IMR-90 (cell line): Measurements from ENCODE around the gene TTC39C. TPM values are rescaled to one million over a fixed set of nuclear protein-coding genes. Genes with fewer than 3 reads are reported as not detected.

ENCODE experiments used
- ATAC-seq: fragments of 200-7000 bp; cut with Tn5 transposase; 2 replicates; pipeline ENCODE4 v1.9.1; 2020; ENCODE audit warnings: low read depth, mild to moderate bottlenecking, moderate library complexity
- BruUV-seq: library from RNA; stranded (reverse); fragments of 400-500 nt; replicated peaks from 2 replicates; lab custom pipeline; 2021; lab: Mats Ljungman, UMichigan
- CTCF ChIA-PET: fragments of 300-600 bp; formaldehyde crosslinking; extraction: SDS; loops from one replicate; lab custom pipeline; 2021; ENCODE audit warnings: antibody characterized with exemption; lab: Yijun Ruan, JAX
- POLR2A ChIA-PET: fragments of 300-600 bp; sonication (Branson Sonifier 250); formaldehyde crosslinking; loops from one replicate; lab custom pipeline; 2022; ENCODE audit warnings: antibody characterized with exemption; ENCODE audit not compliant: unreplicated experiment; lab: Charles Lee
- DNase-seq: peaks from one replicate; pipeline ENCODE4 v3.0.0; 2013
- H2AFZ ChIP-seq: replicated peaks from 2 replicates; pipeline ENCODE3; 2013; ENCODE audit warnings: low read length, mild to moderate bottlenecking; ENCODE audit not compliant: poor library complexity
- H2AK5ac ChIP-seq: 2 replicates; pipeline ENCODE4 v1.6.1; 2013; ENCODE audit warnings: low read depth, low read length, inconsistent platforms
- H2AK9ac ChIP-seq: replicated peaks from 2 replicates; pipeline ENCODE3; 2013; ENCODE audit warnings: mild to moderate bottlenecking, low read depth, low read length, moderate library complexity; ENCODE audit not compliant: poor library complexity
- H2BK120ac ChIP-seq: 2 replicates; pipeline ENCODE4 v1.6.1; 2013; ENCODE audit warnings: low read depth, low read length, inconsistent platforms
- H2BK15ac ChIP-seq: 3 replicates; pipeline ENCODE4 v1.6.1; 2013; ENCODE audit warnings: low read depth, low read length, inconsistent platforms
- H2BK20ac ChIP-seq: 2 replicates; pipeline ENCODE4 v1.6.1; 2013; ENCODE audit warnings: low read depth, mild to moderate bottlenecking, inconsistent platforms, low read length, moderate library complexity
- H2BK5ac ChIP-seq: 2 replicates; pipeline ENCODE4 v1.6.1; 2013; ENCODE audit warnings: mild to moderate bottlenecking, low read depth, low read length, inconsistent platforms; ENCODE audit not compliant: poor library complexity, severe bottlenecking
- H3K14ac ChIP-seq: replicated peaks from 2 replicates; pipeline ENCODE4 v1.6.1; 2013; ENCODE audit warnings: low read depth, low read length, inconsistent platforms
- H3K18ac ChIP-seq: 2 replicates; pipeline ENCODE4 v1.6.1; 2013; ENCODE audit warnings: low read depth, low read length, control low read depth
- H3K23ac ChIP-seq: 2 replicates; pipeline ENCODE4 v1.6.1; 2013; ENCODE audit warnings: low read depth, low read length, inconsistent platforms
- H3K27ac ChIP-seq: 2 replicates; pipeline ENCODE4 v1.5.1; 2013; ENCODE audit warnings: mild to moderate bottlenecking, control low read depth, low read length; ENCODE audit not compliant: insufficient read depth
- H3K27me3 ChIP-seq: 2 replicates; pipeline ENCODE4 v1.6.1; 2013; ENCODE audit warnings: low read length; ENCODE audit not compliant: control insufficient read depth, insufficient read depth
- H3K36me3 ChIP-seq: 2 replicates; pipeline ENCODE4 v1.6.1; 2013; ENCODE audit warnings: low read length, mixed read lengths; ENCODE audit not compliant: control insufficient read depth, insufficient read depth
- H3K4ac ChIP-seq: 2 replicates; pipeline ENCODE4 v1.6.1; 2013; ENCODE audit warnings: low read depth, low read length, inconsistent platforms
- H3K4me1 ChIP-seq: 2 replicates; pipeline ENCODE4 v1.6.1; 2013; ENCODE audit warnings: low read length, mixed read lengths; ENCODE audit not compliant: control insufficient read depth, insufficient read depth
- H3K4me2 ChIP-seq: 2 replicates; pipeline ENCODE4 v1.6.1; 2013; ENCODE audit warnings: low read depth, mild to moderate bottlenecking, control low read depth, low read length, moderate library complexity
- H3K4me3 ChIP-seq: 2 replicates; pipeline ENCODE4 v1.5.1; 2013; ENCODE audit warnings: low read depth, mild to moderate bottlenecking, control low read depth, low read length, moderate library complexity; ENCODE audit not compliant: insufficient read depth
- H3K56ac ChIP-seq: 2 replicates; pipeline ENCODE4 v1.6.1; 2013; ENCODE audit warnings: low read length, inconsistent platforms; ENCODE audit not compliant: insufficient read depth; ENCODE audit errors: extremely low read depth
- H3K79me1 ChIP-seq, 2 experiments: 2 replicates each; pipeline ENCODE4 v1.6.1; 2013; ENCODE audit warnings: low read length in 2 of 2, inconsistent platforms in 1 of 2, low read depth in 1 of 2
- H3K9ac ChIP-seq: 2 replicates; pipeline ENCODE4 v1.6.1; 2013; ENCODE audit warnings: low read depth, low read length, control low read depth
- H3K9me1 ChIP-seq: 2 replicates; pipeline ENCODE4 v1.6.1; 2013; ENCODE audit warnings: low read length, inconsistent platforms; ENCODE audit not compliant: insufficient read depth
- H3K9me3 ChIP-seq: 2 replicates; pipeline ENCODE4 v1.6.1; 2013; ENCODE audit warnings: low read length; ENCODE audit not compliant: control insufficient read depth, insufficient read depth
- H4K20me1 ChIP-seq: 2 replicates; pipeline ENCODE4 v1.6.1; 2013; ENCODE audit warnings: low read length, inconsistent platforms; ENCODE audit not compliant: insufficient read depth
- H4K5ac ChIP-seq: 2 replicates; pipeline ENCODE4 v1.6.1; 2013; ENCODE audit warnings: mild to moderate bottlenecking, low read depth, low read length, control low read depth
- H4K8ac ChIP-seq, 2 experiments: 2 replicates each; pipeline ENCODE4 v1.6.1; 2013; ENCODE audit warnings: low read depth in 2 of 2, low read length in 2 of 2, control low read depth in 1 of 2, inconsistent platforms in 1 of 2
- H4K91ac ChIP-seq: 2 replicates; pipeline ENCODE4 v1.6.1; 2013; ENCODE audit warnings: low read depth, low read length, inconsistent platforms; ENCODE audit not compliant: insufficient read depth
- BHLHE40 ChIP-seq: fragments of 150-350 bp; IDR thresholded peaks from 2 replicates; pipeline ENCODE4 v1.6.1; 2016; ENCODE audit warnings: mild to moderate bottlenecking, low read depth, low read length
- CEBPB ChIP-seq: IDR thresholded peaks from 2 replicates; pipeline ENCODE4 v1.6.1; 2012; ENCODE audit warnings: low read depth, low read length, improper control_type of control experiment
- CHD1 ChIP-seq: IDR thresholded peaks from 2 replicates; pipeline ENCODE4 v1.6.1; 2012; ENCODE audit warnings: low read depth, low read length, improper control_type of control experiment
- FOS ChIP-seq: fragments of 150-350 bp; IDR thresholded peaks from 2 replicates; pipeline ENCODE4 v1.6.1; 2016; ENCODE audit warnings: low read depth, low read length
- MXI1 ChIP-seq: IDR thresholded peaks from 2 replicates; pipeline ENCODE4 v1.6.1; 2012; ENCODE audit warnings: low read depth, mild to moderate bottlenecking, low read length, moderate library complexity, borderline replicate concordance
- NFE2L2 ChIP-seq: fragments of 150-350 bp; IDR thresholded peaks from 2 replicates; pipeline ENCODE4 v1.6.1; 2016; ENCODE audit warnings: low read depth, mild to moderate bottlenecking, low read length
- POLR2A ChIP-seq: IDR thresholded peaks from 2 replicates; pipeline ENCODE4 v1.6.1; 2012; ENCODE audit warnings: mild to moderate bottlenecking, low read depth, low read length
- RCOR1 ChIP-seq: IDR thresholded peaks from 2 replicates; pipeline ENCODE4 v1.6.1; 2012; ENCODE audit warnings: mild to moderate bottlenecking, low read length, improper control_type of control experiment; ENCODE audit not compliant: insufficient replicate concordance
- RFX5 ChIP-seq: IDR thresholded peaks from 2 replicates; pipeline ENCODE4 v1.8.0; 2012; ENCODE audit warnings: low read depth, mild to moderate bottlenecking, low read length, moderate library complexity
- SMC3 ChIP-seq: fragments of 150-350 bp; IDR thresholded peaks from 2 replicates; pipeline ENCODE4 v1.6.1; 2016; ENCODE audit warnings: low read depth, mild to moderate bottlenecking, antibody characterized with exemption, low read length, moderate library complexity
- USF2 ChIP-seq: fragments of 150-350 bp; IDR thresholded peaks from 2 replicates; pipeline ENCODE4 v1.6.1; 2017; ENCODE audit warnings: mild to moderate bottlenecking, antibody characterized with exemption, low read length, low read depth
- WGBS, 2 experiments: methylation state at CpG; one replicate each; pipeline versions ENCODE4 v1.1.5 to v1.1.7; 2013; ENCODE audit warnings: missing lambda C conversion rate in 2 of 2; ENCODE audit not compliant: insufficient read length in 1 of 2; ENCODE audit errors: extremely low coverage in 2 of 2; 5-methylcytosine and 5-hydroxymethylcytosine counted together
- dilution Hi-C: fragments of 300-500 bp; cut with HindIII; formaldehyde crosslinking; loops from one replicate; pipeline ENCODE4 v1.14.3; 2018; ENCODE audit warnings: low sequenced_read_pairs; ENCODE audit not compliant: unreplicated experiment
- in situ Hi-C: fragments of 300-500 bp; cut with MboI; formaldehyde crosslinking; loops from 3 replicates; pipeline ENCODE4 v1.14.3; 2019; ENCODE audit warnings: low sequenced_read_pairs, inconsistent platforms, mixed read lengths
- intact Hi-C: fragments of 100-400 bp; cut with micrococcal nuclease; formaldehyde crosslinking; loops from 2 replicates; pipeline ENCODE4 v1.10.0; 2022
- polyA plus RNA-seq, 3 experiments: library from polyadenylated mRNA; depleted of rRNA; stranded (reverse); fragments of >200 nt; gene quantifications; 2 replicates each; pipeline ENCODE4 v1.2.3, GENCODE V29; 2012; ENCODE audit warnings: low replicate concordance in 1 of 3
- total RNA-seq: library from RNA; depleted of rRNA; stranded (reverse); fragments of >200 nt; gene quantifications from 2 replicates; pipeline ENCODE4 v1.2.3, GENCODE V29; 2012
- TF ChIP-seq, protein P1 (sequence below): conservative IDR thresholded peaks from 2 replicates; pipeline ENCODE4 v1.5.1; 2012; ENCODE audit warnings: mild to moderate bottlenecking, low read depth, low read length, improper control_type of control experiment
- TF ChIP-seq, protein P2 (sequence below): fragments of 150-350 bp; IDR thresholded peaks from 2 replicates; pipeline ENCODE4 v1.6.1; 2016; ENCODE audit warnings: low read depth, mild to moderate bottlenecking, low read length, moderate library complexity, borderline replicate concordance

Gene TTC39C
- total and polyA plus RNA-seq, 2 of the 4 experiments (the other 2 are of a cell fraction): 8.0 to 20.8 TPM

DNA sequence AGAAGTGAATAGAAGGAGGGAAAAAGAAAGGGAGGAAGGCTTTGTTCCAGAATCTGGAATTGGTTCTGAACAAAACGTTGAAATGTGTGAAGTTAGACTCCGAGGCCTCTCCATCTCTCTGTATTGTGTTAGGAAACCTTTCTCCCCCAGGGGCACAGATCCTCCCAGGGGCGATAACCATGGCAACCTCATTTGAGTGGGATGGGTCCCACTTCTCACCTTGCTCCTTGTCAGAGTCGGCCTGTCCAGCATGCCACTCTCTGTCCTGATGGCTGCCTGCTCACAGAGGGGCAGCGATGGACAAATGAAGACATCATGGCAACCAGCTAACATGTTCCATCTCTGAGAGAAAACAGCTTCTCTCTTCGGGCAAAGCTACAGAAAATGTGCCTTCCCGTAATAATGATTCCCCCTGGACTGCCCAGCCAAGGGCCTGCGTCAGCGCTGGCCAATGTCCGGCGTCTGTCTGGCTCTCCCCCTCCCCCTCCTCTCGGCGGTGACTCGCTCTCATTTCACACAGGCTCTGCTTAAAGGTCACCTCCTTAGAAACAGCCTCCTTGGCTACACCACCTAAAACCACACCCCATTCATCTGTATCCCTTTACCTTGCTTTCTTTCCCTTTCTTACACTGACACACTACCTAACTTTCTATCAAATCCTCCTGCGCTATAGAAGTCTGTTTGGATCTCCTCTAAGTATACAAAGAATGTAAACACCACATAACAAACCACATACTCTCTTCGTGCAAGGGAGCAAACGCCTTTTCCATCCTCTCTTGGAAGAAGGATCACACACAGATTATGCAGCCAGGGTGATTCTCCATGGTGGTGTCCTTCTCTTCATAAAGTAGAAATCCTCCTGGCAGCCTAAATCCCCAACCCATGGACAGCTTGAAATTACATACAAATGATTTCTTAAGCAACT is 32.1 kb upstream of the TTC39C start:
- peak; percentile 75 for DNase-seq
- POLR2A ChIA-PET: no interaction called here

More for the DNA sequence above, 32.1 kb upstream of the TTC39C start:
- Histone ChIP-seq H3K9ac (peak overlapping the region; percentile 83), H2BK15ac (peak overlapping the region; percentile 98), H3K9me1 (peaks cover 7% of the 10 kb centered on the region), H3K27ac (peak overlapping the region; percentile 94), H4K8ac (peak overlapping the region; percentile 87 to 95), H2AK5ac (peak overlapping the region; percentile 94), H3K4me1 (peaks cover 15% of the 10 kb centered on the region), H3K36me3 (no peaks in the 10 kb centered on the region), H2BK120ac (peak overlapping the region; percentile 97), H4K91ac (peak overlapping the region; percentile 94), H3K14ac (peak overlapping the region; percentile 97), H3K23ac (peak overlapping the region; percentile 83), H3K79me1 (no peaks in the 10 kb centered on the region), H3K18ac (peak overlapping the region; percentile 98), H3K27me3 (no peaks in the 10 kb centered on the region), H4K20me1 (no peaks in the 10 kb centered on the region), H3K56ac (peak overlapping the region; percentile 74), H3K4me3 (peak overlapping the region; percentile 38; the same call in 1 of the 2 replicates), H2AK9ac (peak overlapping the region; percentile 7), H2BK5ac (peak overlapping the region; percentile 83), H4K5ac (peak overlapping the region; percentile 93), H3K4ac (peak overlapping the region; percentile 96), H3K9me3 (peaks cover 3% of the 10 kb centered on the region; the same call in 1 of the 2 replicates), H3K4me2 (peak overlapping the region; percentile 86), H2BK20ac (peak overlapping the region; percentile 89), H2AFZ (peak overlapping the region; percentile 93)
- BruUV-seq: TSS peak; percentile 79
- CTCF ChIA-PET: no interaction called here
- dilution Hi-C loops (no loop called here), intact Hi-C loops (no loop called here), in situ Hi-C loops (no loop called here)
- ATAC-seq: peak; percentile 97
- TF ChIP-seq, protein P1, sequence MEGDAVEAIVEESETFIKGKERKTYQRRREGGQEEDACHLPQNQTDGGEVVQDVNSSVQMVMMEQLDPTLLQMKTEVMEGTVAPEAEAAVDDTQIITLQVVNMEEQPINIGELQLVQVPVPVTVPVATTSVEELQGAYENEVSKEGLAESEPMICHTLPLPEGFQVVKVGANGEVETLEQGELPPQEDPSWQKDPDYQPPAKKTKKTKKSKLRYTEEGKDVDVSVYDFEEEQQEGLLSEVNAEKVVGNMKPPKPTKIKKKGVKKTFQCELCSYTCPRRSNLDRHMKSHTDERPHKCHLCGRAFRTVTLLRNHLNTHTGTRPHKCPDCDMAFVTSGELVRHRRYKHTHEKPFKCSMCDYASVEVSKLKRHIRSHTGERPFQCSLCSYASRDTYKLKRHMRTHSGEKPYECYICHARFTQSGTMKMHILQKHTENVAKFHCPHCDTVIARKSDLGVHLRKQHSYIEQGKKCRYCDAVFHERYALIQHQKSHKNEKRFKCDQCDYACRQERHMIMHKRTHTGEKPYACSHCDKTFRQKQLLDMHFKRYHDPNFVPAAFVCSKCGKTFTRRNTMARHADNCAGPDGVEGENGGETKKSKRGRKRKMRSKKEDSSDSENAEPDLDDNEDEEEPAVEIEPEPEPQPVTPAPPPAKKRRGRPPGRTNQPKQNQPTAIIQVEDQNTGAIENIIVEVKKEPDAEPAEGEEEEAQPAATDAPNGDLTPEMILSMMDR: no peak
- TF ChIP-seq NFE2L2 (no peak), CHD1 (no peak), CEBPB (no peak), RFX5 (no peak), MXI1 (no peak), RCOR1 (no peak), FOS (peak; percentile 49), SMC3 (no peak; the same call in 1 of the 2 replicates), BHLHE40 (peak; percentile 43), USF2 (no peak), POLR2A (0 out of 2 replicates have a peak, but pooled peaks have one; percentile 45)
- TF ChIP-seq, protein P2, sequence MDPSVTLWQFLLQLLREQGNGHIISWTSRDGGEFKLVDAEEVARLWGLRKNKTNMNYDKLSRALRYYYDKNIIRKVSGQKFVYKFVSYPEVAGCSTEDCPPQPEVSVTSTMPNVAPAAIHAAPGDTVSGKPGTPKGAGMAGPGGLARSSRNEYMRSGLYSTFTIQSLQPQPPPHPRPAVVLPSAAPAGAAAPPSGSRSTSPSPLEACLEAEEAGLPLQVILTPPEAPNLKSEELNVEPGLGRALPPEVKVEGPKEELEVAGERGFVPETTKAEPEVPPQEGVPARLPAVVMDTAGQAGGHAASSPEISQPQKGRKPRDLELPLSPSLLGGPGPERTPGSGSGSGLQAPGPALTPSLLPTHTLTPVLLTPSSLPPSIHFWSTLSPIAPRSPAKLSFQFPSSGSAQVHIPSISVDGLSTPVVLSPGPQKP: no peak
- 23% methylated on average over 7 of the region's 17 CpGs; no CpG with 5 or more reads in 1 of the 2 experiments for WGBS, 2 experiments
